IMR-90 (cell line): Measurements from ENCODE around the gene LGI4. TPM values are rescaled to one million over a fixed set of nuclear protein-coding genes. Genes with fewer than 3 reads are reported as not detected.

ENCODE experiments used
- ATAC-seq: fragments of 200-7000 bp; cut with Tn5 transposase; 2 replicates; pipeline ENCODE4 v1.9.1; 2020; ENCODE audit warnings: low read depth, mild to moderate bottlenecking, moderate library complexity
- BruUV-seq: library from RNA; stranded (reverse); fragments of 400-500 nt; replicated peaks from 2 replicates; lab custom pipeline; 2021; lab: Mats Ljungman, UMichigan
- CTCF ChIA-PET: fragments of 300-600 bp; formaldehyde crosslinking; extraction: SDS; loops from one replicate; lab custom pipeline; 2021; ENCODE audit warnings: antibody characterized with exemption; lab: Yijun Ruan, JAX
- POLR2A ChIA-PET: fragments of 300-600 bp; sonication (Branson Sonifier 250); formaldehyde crosslinking; loops from one replicate; lab custom pipeline; 2022; ENCODE audit warnings: antibody characterized with exemption; ENCODE audit not compliant: unreplicated experiment; lab: Charles Lee
- DNase-seq: peaks from one replicate; pipeline ENCODE4 v3.0.0; 2013
- H2AFZ ChIP-seq: replicated peaks from 2 replicates; pipeline ENCODE3; 2013; ENCODE audit warnings: low read length, mild to moderate bottlenecking; ENCODE audit not compliant: poor library complexity
- H2AK5ac ChIP-seq: 2 replicates; pipeline ENCODE4 v1.6.1; 2013; ENCODE audit warnings: low read depth, low read length, inconsistent platforms
- H2AK9ac ChIP-seq: replicated peaks from 2 replicates; pipeline ENCODE3; 2013; ENCODE audit warnings: mild to moderate bottlenecking, low read depth, low read length, moderate library complexity; ENCODE audit not compliant: poor library complexity
- H2BK120ac ChIP-seq: 2 replicates; pipeline ENCODE4 v1.6.1; 2013; ENCODE audit warnings: low read depth, low read length, inconsistent platforms
- H2BK15ac ChIP-seq: 3 replicates; pipeline ENCODE4 v1.6.1; 2013; ENCODE audit warnings: low read depth, low read length, inconsistent platforms
- H2BK20ac ChIP-seq: 2 replicates; pipeline ENCODE4 v1.6.1; 2013; ENCODE audit warnings: low read depth, mild to moderate bottlenecking, inconsistent platforms, low read length, moderate library complexity
- H2BK5ac ChIP-seq: 2 replicates; pipeline ENCODE4 v1.6.1; 2013; ENCODE audit warnings: mild to moderate bottlenecking, low read depth, low read length, inconsistent platforms; ENCODE audit not compliant: poor library complexity, severe bottlenecking
- H3K14ac ChIP-seq: replicated peaks from 2 replicates; pipeline ENCODE4 v1.6.1; 2013; ENCODE audit warnings: low read depth, low read length, inconsistent platforms
- H3K18ac ChIP-seq: 2 replicates; pipeline ENCODE4 v1.6.1; 2013; ENCODE audit warnings: low read depth, low read length, control low read depth
- H3K23ac ChIP-seq: 2 replicates; pipeline ENCODE4 v1.6.1; 2013; ENCODE audit warnings: low read depth, low read length, inconsistent platforms
- H3K27ac ChIP-seq: 2 replicates; pipeline ENCODE4 v1.5.1; 2013; ENCODE audit warnings: mild to moderate bottlenecking, control low read depth, low read length; ENCODE audit not compliant: insufficient read depth
- H3K27me3 ChIP-seq: 2 replicates; pipeline ENCODE4 v1.6.1; 2013; ENCODE audit warnings: low read length; ENCODE audit not compliant: control insufficient read depth, insufficient read depth
- H3K36me3 ChIP-seq: 2 replicates; pipeline ENCODE4 v1.6.1; 2013; ENCODE audit warnings: low read length, mixed read lengths; ENCODE audit not compliant: control insufficient read depth, insufficient read depth
- H3K4ac ChIP-seq: 2 replicates; pipeline ENCODE4 v1.6.1; 2013; ENCODE audit warnings: low read depth, low read length, inconsistent platforms
- H3K4me1 ChIP-seq: 2 replicates; pipeline ENCODE4 v1.6.1; 2013; ENCODE audit warnings: low read length, mixed read lengths; ENCODE audit not compliant: control insufficient read depth, insufficient read depth
- H3K4me2 ChIP-seq: 2 replicates; pipeline ENCODE4 v1.6.1; 2013; ENCODE audit warnings: low read depth, mild to moderate bottlenecking, control low read depth, low read length, moderate library complexity
- H3K4me3 ChIP-seq: 2 replicates; pipeline ENCODE4 v1.5.1; 2013; ENCODE audit warnings: low read depth, mild to moderate bottlenecking, control low read depth, low read length, moderate library complexity; ENCODE audit not compliant: insufficient read depth
- H3K56ac ChIP-seq: 2 replicates; pipeline ENCODE4 v1.6.1; 2013; ENCODE audit warnings: low read length, inconsistent platforms; ENCODE audit not compliant: insufficient read depth; ENCODE audit errors: extremely low read depth
- H3K79me1 ChIP-seq, 2 experiments: 2 replicates each; pipeline ENCODE4 v1.6.1; 2013; ENCODE audit warnings: low read length in 2 of 2, inconsistent platforms in 1 of 2, low read depth in 1 of 2
- H3K9ac ChIP-seq: 2 replicates; pipeline ENCODE4 v1.6.1; 2013; ENCODE audit warnings: low read depth, low read length, control low read depth
- H3K9me1 ChIP-seq: 2 replicates; pipeline ENCODE4 v1.6.1; 2013; ENCODE audit warnings: low read length, inconsistent platforms; ENCODE audit not compliant: insufficient read depth
- H3K9me3 ChIP-seq: 2 replicates; pipeline ENCODE4 v1.6.1; 2013; ENCODE audit warnings: low read length; ENCODE audit not compliant: control insufficient read depth, insufficient read depth
- H4K20me1 ChIP-seq: 2 replicates; pipeline ENCODE4 v1.6.1; 2013; ENCODE audit warnings: low read length, inconsistent platforms; ENCODE audit not compliant: insufficient read depth
- H4K5ac ChIP-seq: 2 replicates; pipeline ENCODE4 v1.6.1; 2013; ENCODE audit warnings: mild to moderate bottlenecking, low read depth, low read length, control low read depth
- H4K8ac ChIP-seq, 2 experiments: 2 replicates each; pipeline ENCODE4 v1.6.1; 2013; ENCODE audit warnings: low read depth in 2 of 2, low read length in 2 of 2, control low read depth in 1 of 2, inconsistent platforms in 1 of 2
- H4K91ac ChIP-seq: 2 replicates; pipeline ENCODE4 v1.6.1; 2013; ENCODE audit warnings: low read depth, low read length, inconsistent platforms; ENCODE audit not compliant: insufficient read depth
- BHLHE40 ChIP-seq: fragments of 150-350 bp; IDR thresholded peaks from 2 replicates; pipeline ENCODE4 v1.6.1; 2016; ENCODE audit warnings: mild to moderate bottlenecking, low read depth, low read length
- CEBPB ChIP-seq: IDR thresholded peaks from 2 replicates; pipeline ENCODE4 v1.6.1; 2012; ENCODE audit warnings: low read depth, low read length, improper control_type of control experiment
- CHD1 ChIP-seq: IDR thresholded peaks from 2 replicates; pipeline ENCODE4 v1.6.1; 2012; ENCODE audit warnings: low read depth, low read length, improper control_type of control experiment
- FOS ChIP-seq: fragments of 150-350 bp; IDR thresholded peaks from 2 replicates; pipeline ENCODE4 v1.6.1; 2016; ENCODE audit warnings: low read depth, low read length
- MAFK ChIP-seq: IDR thresholded peaks from 2 replicates; pipeline ENCODE4 v1.6.1; 2012; ENCODE audit warnings: low read depth, low read length, improper control_type of control experiment
- MAZ ChIP-seq: IDR thresholded peaks from 2 replicates; pipeline ENCODE4 v1.6.1; 2012; ENCODE audit warnings: low read depth, mild to moderate bottlenecking, low read length, improper control_type of control experiment, moderate library complexity, borderline replicate concordance
- MXI1 ChIP-seq: IDR thresholded peaks from 2 replicates; pipeline ENCODE4 v1.6.1; 2012; ENCODE audit warnings: low read depth, mild to moderate bottlenecking, low read length, moderate library complexity, borderline replicate concordance
- NFE2L2 ChIP-seq: fragments of 150-350 bp; IDR thresholded peaks from 2 replicates; pipeline ENCODE4 v1.6.1; 2016; ENCODE audit warnings: low read depth, mild to moderate bottlenecking, low read length
- POLR2A ChIP-seq: IDR thresholded peaks from 2 replicates; pipeline ENCODE4 v1.6.1; 2012; ENCODE audit warnings: mild to moderate bottlenecking, low read depth, low read length
- RCOR1 ChIP-seq: IDR thresholded peaks from 2 replicates; pipeline ENCODE4 v1.6.1; 2012; ENCODE audit warnings: mild to moderate bottlenecking, low read length, improper control_type of control experiment; ENCODE audit not compliant: insufficient replicate concordance
- RFX5 ChIP-seq: IDR thresholded peaks from 2 replicates; pipeline ENCODE4 v1.8.0; 2012; ENCODE audit warnings: low read depth, mild to moderate bottlenecking, low read length, moderate library complexity
- SMC3 ChIP-seq: fragments of 150-350 bp; IDR thresholded peaks from 2 replicates; pipeline ENCODE4 v1.6.1; 2016; ENCODE audit warnings: low read depth, mild to moderate bottlenecking, antibody characterized with exemption, low read length, moderate library complexity
- WGBS, 2 experiments: methylation state at CpG; one replicate each; pipeline versions ENCODE4 v1.1.5 to v1.1.7; 2013; ENCODE audit warnings: missing lambda C conversion rate in 2 of 2; ENCODE audit not compliant: insufficient read length in 1 of 2; ENCODE audit errors: extremely low coverage in 2 of 2; 5-methylcytosine and 5-hydroxymethylcytosine counted together
- dilution Hi-C: fragments of 300-500 bp; cut with HindIII; formaldehyde crosslinking; loops from one replicate; pipeline ENCODE4 v1.14.3; 2018; ENCODE audit warnings: low sequenced_read_pairs; ENCODE audit not compliant: unreplicated experiment
- in situ Hi-C: fragments of 300-500 bp; cut with MboI; formaldehyde crosslinking; loops from 3 replicates; pipeline ENCODE4 v1.14.3; 2019; ENCODE audit warnings: low sequenced_read_pairs, inconsistent platforms, mixed read lengths
- intact Hi-C: fragments of 100-400 bp; cut with micrococcal nuclease; formaldehyde crosslinking; loops from 2 replicates; pipeline ENCODE4 v1.10.0; 2022
- polyA plus RNA-seq, 3 experiments: library from polyadenylated mRNA; depleted of rRNA; stranded (reverse); fragments of >200 nt; gene quantifications; 2 replicates each; pipeline ENCODE4 v1.2.3, GENCODE V29; 2012; ENCODE audit warnings: low replicate concordance in 1 of 3
- total RNA-seq: library from RNA; depleted of rRNA; stranded (reverse); fragments of >200 nt; gene quantifications from 2 replicates; pipeline ENCODE4 v1.2.3, GENCODE V29; 2012
- TF ChIP-seq, protein P1 (sequence below): fragments of 150-350 bp; IDR thresholded peaks from 2 replicates; pipeline ENCODE4 v1.6.1; 2016; ENCODE audit warnings: low read depth, mild to moderate bottlenecking, low read length, moderate library complexity, borderline replicate concordance
- TF ChIP-seq, protein P2 (sequence below): conservative IDR thresholded peaks from 2 replicates; pipeline ENCODE4 v1.5.1; 2012; ENCODE audit warnings: mild to moderate bottlenecking, low read depth, low read length, improper control_type of control experiment
- TF ChIP-seq, protein P3 (sequence below): fragments of 150-350 bp; IDR thresholded peaks from 2 replicates; pipeline ENCODE4 v1.6.1; 2017; ENCODE audit warnings: mild to moderate bottlenecking, antibody characterized with exemption, low read length, low read depth

LGI4 gene
- total and polyA plus RNA-seq, 2 of the 4 experiments (the other 2 are of a cell fraction): 0.10 TPM; not detected in 1

DNA sequence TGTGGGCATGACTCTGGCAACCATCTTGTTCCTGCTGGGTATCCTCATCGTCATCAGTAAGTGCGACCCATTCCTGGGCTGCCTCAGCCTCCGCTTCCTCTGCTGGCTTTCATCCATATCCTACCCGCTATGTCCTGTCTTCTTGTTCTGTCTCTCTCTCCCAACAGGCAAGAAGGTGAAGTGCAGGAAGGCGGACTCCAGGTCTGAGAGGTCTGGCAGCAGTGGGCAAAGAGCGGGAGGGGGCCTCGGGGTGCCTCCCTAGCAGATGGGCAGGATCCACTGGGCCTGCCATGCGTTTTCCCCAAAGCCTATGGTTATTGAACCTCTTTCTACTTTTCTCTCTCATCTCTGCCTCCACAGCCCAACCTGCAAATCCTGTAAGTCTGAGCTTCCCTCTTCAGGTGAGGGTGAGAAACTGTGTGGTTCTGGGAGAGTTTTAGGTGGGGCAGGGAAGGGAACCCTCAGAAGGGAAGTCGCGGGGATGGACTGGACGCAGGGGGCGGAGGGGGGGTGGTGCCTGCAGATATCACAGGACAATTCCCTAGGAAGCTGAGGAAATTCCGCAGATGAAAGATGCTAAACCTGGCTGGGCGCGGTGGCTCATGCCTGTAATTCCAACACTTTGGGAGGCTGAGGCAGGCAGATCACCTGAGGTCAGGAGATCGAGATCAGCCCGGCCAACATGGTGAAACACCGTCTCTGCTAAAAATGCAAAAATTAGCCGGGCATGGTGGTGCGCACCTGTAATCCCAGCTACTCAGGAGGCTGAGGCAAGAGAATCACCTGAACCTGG is 16.6 kb upstream of the LGI4 start:
- H3K4ac ChIP-seq: no peak overlapping the region
- no peak overlapping the region for H3K9ac ChIP-seq
- H3K4me2 ChIP-seq: no peak overlapping the region
- no peak overlapping the region for H3K18ac ChIP-seq
- in situ Hi-C loops (no loop called here), intact Hi-C loops (no loop called here), dilution Hi-C loops (no loop called here)
- no peak overlapping the region for H4K91ac ChIP-seq
- no peak overlapping the region for H2BK120ac ChIP-seq
- no peak overlapping the region for H2BK20ac ChIP-seq
- no peaks in the 10 kb centered on the region for H3K9me3 ChIP-seq
- H3K9me1 ChIP-seq: peaks cover 9% of the 10 kb centered on the region; the same call in 1 of the 2 replicates
- no peak overlapping the region; the same call in 1 of the 2 replicates for H2AK5ac ChIP-seq
- H3K27me3 ChIP-seq: no peaks in the 10 kb centered on the region
- no peak overlapping the region for H3K4me3 ChIP-seq
- 88% methylated on average over 6 of the region's 20 CpGs; no CpG with 5 or more reads in 1 of the 2 experiments for WGBS, 2 experiments
- 0 out of 2 replicates have a peak, but pooled peaks cover 1% of the 10 kb centered on the region for H4K20me1 ChIP-seq
- H3K4me1 ChIP-seq: peaks cover 9% of the 10 kb centered on the region
- no peak overlapping the region for H3K23ac ChIP-seq
- ATAC-seq: no peak
- H4K5ac ChIP-seq: no peak overlapping the region
- no peak overlapping the region for H2BK15ac ChIP-seq
- ChIA-PET CTCF (no interaction called here), POLR2A (no interaction called here)
- H2AK9ac ChIP-seq: no peak overlapping the region
- H3K14ac ChIP-seq: no peak overlapping the region
- H3K56ac ChIP-seq: no peak overlapping the region
- peaks cover 8 to 25% of the 10 kb centered on the region in 2 experiments; a peak in 2 of 4 replicates for H3K79me1 ChIP-seq
- no peak overlapping the region for H3K27ac ChIP-seq
- no TSS peak for BruUV-seq
- TF ChIP-seq, protein P1, sequence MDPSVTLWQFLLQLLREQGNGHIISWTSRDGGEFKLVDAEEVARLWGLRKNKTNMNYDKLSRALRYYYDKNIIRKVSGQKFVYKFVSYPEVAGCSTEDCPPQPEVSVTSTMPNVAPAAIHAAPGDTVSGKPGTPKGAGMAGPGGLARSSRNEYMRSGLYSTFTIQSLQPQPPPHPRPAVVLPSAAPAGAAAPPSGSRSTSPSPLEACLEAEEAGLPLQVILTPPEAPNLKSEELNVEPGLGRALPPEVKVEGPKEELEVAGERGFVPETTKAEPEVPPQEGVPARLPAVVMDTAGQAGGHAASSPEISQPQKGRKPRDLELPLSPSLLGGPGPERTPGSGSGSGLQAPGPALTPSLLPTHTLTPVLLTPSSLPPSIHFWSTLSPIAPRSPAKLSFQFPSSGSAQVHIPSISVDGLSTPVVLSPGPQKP: no peak
- TF ChIP-seq NFE2L2 (no peak), RFX5 (no peak), MXI1 (no peak), RCOR1 (no peak), FOS (no peak), CEBPB (no peak), POLR2A (no peak), SMC3 (no peak), BHLHE40 (no peak), MAFK (no peak), CHD1 (no peak), MAZ (no peak)
- TF ChIP-seq, protein P2, sequence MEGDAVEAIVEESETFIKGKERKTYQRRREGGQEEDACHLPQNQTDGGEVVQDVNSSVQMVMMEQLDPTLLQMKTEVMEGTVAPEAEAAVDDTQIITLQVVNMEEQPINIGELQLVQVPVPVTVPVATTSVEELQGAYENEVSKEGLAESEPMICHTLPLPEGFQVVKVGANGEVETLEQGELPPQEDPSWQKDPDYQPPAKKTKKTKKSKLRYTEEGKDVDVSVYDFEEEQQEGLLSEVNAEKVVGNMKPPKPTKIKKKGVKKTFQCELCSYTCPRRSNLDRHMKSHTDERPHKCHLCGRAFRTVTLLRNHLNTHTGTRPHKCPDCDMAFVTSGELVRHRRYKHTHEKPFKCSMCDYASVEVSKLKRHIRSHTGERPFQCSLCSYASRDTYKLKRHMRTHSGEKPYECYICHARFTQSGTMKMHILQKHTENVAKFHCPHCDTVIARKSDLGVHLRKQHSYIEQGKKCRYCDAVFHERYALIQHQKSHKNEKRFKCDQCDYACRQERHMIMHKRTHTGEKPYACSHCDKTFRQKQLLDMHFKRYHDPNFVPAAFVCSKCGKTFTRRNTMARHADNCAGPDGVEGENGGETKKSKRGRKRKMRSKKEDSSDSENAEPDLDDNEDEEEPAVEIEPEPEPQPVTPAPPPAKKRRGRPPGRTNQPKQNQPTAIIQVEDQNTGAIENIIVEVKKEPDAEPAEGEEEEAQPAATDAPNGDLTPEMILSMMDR: no peak
- TF ChIP-seq, protein P3, sequence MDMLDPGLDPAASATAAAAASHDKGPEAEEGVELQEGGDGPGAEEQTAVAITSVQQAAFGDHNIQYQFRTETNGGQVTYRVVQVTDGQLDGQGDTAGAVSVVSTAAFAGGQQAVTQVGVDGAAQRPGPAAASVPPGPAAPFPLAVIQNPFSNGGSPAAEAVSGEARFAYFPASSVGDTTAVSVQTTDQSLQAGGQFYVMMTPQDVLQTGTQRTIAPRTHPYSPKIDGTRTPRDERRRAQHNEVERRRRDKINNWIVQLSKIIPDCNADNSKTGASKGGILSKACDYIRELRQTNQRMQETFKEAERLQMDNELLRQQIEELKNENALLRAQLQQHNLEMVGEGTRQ: no peak
- H4K8ac ChIP-seq: no peak overlapping the region
- DNase-seq: no peak
- no peak overlapping the region for H2BK5ac ChIP-seq
- H2AFZ ChIP-seq: peak overlapping the region; percentile 7
- no peaks in the 10 kb centered on the region for H3K36me3 ChIP-seq
